HG03103 (cell line): ENCODE measurements around the gene COL4A5.

ENCODE experiments used
- ATAC-seq: cut with Tn5 transposase; IDR thresholded peaks from one replicate; pipeline ENCODE4 v1.9.1; 2021; ENCODE audit warnings: low read depth; ENCODE audit not compliant: unreplicated experiment

The COL4A5 gene

DNA sequence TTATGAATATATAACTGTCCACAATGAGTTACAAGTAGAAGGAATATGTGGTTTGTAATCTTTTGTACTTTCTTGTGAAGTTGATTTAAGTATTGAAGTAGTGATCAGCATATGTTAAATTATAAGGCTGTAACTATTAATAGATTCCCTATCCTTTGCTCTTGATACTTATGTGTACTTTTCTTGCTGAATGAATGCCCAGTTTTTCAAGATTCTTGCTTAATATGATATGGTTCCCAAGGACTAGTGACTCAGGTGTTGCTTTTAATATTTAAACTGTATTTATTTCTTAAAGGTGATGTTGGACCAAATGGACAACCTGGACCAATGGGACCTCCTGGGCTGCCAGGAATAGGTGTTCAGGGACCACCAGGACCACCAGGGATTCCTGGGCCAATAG lies 175.0 kb downstream of the COL4A5 start:
- ATAC-seq, result no peak

- ATAC-seq, result no peak
These were observed 201.2 kb downstream of the COL4A5 start for GRCh38 chrX:108640817-108641216.

GRCh38 chrX:108641589-108642272 lies 202.1 kb downstream of the COL4A5 start:
- no peak for ATAC-seq

- no peak for ATAC-seq
These were observed 202.6 kb downstream of the COL4A5 start for GRCh38 chrX:108642273-108642628.

GRCh38 chrX:108664701-108665100 lies 225.1 kb downstream of the COL4A5 start:
- ATAC-seq, result no peak

DNA sequence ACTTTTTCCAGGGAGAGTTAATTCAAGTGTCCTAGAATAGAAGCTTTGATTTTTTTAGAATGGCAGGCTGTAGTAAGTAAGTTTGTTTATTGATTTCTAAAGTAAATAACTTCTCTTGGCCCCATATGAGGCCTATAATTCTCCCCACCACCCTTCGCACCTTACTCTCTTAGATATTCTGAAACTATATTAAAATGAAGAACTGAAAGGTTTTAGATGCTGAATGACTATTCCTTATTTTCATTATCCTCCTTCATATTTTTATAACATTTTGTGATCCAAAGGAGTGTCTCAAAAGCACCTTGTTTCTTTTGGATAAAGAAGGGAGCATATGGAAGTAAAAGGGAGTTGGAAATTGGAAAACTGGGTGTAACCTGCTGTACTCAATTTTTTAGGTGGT lies 226.5 kb downstream of the COL4A5 start:
- no peak for ATAC-seq

DNA sequence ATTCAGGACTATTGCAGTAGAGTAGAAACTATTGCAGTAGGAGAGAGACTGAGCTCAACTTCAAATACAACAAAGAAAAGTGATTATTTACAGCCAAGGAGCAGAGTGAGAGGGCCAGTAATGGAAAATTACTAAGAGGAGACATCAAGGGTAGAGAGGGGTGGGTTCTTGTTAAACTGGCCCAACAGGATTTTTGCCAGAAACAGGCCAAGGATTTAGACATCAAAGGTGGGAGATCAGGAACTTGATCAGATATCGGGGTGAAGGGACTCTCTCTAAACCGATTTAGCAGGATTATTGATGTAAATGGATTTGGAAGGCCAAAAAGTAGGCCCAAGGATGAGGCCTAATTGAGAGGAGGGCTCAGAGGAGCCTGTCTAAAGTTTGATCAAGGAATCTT lies 231.9 kb downstream of the COL4A5 start:
- no peak for ATAC-seq

DNA sequence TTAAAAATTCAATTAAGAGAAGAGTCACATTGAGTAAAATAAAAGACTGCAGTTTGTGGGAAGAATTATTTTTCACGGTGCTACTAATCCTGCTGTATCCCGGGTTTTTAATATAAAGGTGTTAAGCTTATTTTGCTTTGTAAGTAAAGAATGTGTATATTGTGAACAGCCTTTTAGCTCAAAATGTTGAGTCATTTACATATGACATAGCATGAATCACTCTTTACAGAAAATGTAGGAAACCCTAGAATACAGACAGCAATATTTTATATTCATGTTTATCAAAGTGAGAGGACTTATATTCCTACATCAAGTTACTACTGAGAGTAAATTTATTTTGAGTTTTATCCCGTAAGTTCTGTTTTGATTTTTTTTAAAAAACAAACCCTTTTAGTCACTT lies 257.1 kb downstream of the COL4A5 start:
- ATAC-seq, result no peak

GRCh38 chrX:108699368-108699767 lies 259.7 kb downstream of the COL4A5 start:
- no peak for ATAC-seq

- ATAC-seq, result no peak
These were observed 262.0 kb downstream of the COL4A5 start for GRCh38 chrX:108701633-108702032.

DNA sequence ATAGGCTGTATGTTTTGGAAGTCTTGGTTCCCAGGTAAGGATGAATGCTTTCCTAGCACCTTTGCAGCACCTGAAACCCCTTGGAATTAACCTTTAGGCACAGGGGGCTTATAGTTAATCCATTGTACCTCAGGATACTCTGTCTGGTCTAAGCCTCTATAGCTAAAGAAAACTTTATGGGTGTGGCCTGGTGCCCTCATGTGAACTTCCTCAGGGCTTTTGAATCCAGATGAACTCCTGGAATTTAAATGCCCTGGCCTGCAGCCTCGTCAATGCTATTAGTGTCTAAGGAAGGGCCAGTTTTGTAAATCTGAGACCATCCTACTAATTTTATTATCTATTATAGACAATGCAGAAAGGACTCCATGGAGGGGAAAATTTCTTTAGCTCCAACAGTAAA lies 262.9 kb downstream of the COL4A5 start:
- ATAC-seq, result no peak

DNA sequence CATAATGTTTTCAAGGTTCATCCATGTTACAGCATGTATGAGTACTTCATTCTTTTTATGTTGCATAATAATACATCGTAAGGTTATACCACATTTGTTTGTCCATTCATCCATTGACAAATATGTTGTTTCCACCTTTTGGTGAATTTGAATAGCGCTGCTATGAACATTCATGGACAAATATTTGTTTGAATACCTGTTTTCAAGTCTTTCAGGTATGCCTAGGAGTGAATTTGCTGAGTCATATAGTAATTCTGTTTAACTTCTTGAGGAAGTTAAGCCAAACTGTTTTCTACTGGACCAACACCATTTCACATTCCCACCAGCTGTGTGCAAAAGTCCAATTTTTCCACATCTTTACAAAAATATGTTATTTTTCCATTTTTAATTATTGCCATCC lies 265.2 kb downstream of the COL4A5 start:
- no peak for ATAC-seq

- ATAC-seq, result no peak
These were observed 273.2 kb downstream of the COL4A5 start for GRCh38 chrX:108712886-108713285.

- ATAC-seq, result no peak
These were observed 282.9 kb downstream of the COL4A5 start for GRCh38 chrX:108722561-108722960.

DNA sequence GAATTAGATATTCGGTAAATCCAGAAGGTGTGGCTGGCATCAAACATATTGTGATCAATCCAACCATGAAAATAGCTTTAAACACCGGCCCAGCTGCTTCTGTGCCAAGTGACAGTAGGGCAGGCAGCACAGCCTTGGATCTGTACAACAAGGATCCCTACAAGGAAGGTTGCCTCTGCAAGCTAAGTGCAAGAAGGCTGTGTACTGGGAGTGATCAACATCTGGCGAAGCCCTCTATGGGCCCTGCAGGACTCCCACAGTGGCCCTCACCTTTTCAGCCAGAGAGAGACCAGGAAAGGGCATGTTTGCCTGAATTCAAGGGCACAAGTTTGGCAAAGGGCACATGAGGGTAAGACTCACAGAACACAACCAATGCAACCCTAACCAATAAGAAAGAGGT lies 287.1 kb downstream of the COL4A5 start:
- no peak for ATAC-seq

GRCh38 chrX:108731153-108731552 lies 291.5 kb downstream of the COL4A5 start:
- ATAC-seq, result no peak

DNA sequence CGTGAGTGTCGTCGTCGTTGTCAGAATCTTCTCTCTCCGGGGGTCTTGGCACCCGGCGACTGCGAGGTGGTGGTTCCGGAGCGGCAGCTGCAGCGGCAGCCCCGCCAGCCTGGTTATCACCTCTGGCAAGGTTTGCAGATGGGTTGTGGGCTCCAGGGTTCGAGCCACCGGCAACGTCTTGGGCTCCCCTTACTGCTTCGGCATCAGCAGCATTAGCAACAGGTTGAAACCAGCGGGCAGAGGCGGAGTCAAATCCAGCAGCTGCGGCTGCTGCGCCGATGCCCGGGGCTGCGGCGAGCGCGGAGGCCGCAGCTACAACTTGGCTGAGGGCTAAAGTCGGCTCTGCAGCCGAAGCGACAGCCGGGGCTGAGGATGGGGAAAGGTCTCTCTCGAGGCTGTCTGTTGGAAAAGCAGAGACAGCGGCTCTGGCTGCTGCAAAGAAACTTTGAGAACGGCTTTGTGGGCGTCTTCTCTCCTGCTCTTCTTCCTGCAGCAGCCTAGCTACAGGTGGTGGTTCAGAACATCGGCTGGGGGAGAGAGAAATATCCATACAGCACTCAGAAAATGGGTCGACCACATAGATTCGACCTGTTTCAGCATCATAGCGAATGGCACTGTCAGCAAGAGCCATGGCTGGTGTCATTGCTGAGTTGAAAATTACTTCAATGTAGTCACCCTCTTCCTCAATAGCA lies 293.1 kb downstream of the COL4A5 start:
- no peak for ATAC-seq

- ATAC-seq, result no peak
These were observed 294.8 kb downstream of the COL4A5 start for GRCh38 chrX:108734426-108734825.

DNA sequence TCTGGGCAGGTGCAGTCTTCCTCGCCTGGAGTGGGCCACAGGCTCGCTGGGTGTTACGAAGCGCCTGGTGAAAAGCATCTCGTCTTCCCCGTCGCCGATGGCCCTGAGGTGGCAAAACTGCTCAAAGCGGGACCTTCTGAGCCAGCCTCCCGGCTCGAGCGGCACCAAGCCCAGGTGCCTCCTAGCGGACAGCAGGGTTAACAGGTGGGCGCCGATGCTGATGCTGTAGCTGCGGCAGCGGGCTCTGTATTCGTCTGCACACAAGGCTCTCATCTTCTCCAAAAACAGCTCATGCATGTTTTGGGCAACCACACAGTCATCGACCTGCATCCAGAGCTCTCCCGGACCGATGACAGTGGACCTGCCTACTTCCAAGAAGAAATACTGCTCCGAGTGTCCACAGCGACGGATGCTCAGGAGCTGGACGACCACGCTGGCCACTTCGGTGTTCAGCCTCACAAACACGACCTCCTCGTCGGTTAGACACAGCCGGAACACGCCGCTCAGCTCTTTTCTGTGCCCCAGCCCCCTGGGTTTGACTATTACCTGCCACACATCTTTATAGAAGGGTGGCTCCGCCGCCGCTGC lies 295.5 kb downstream of the COL4A5 start:
- no peak for ATAC-seq

- ATAC-seq, result no peak
These were observed 296.3 kb downstream of the COL4A5 start for GRCh38 chrX:108735679-108736508.
